CD4-positive, alpha-beta T cell (primary cell): ENCODE results near the gene ZSCAN16. TPM values are rescaled to one million over a fixed set of nuclear protein-coding genes. Genes with fewer than 3 reads are reported as not detected.

ENCODE experiments used
- ATAC-seq: fragments of 200-7000 bp; cut with Tn5 transposase; one replicate; pipeline ENCODE4 v1.10.0; 2022; ENCODE audit warnings: mild to moderate bottlenecking; ENCODE audit not compliant: poor library complexity
- CTCF ChIA-PET: fragments of 350-600 bp; sonication (Branson Sonifier 250); formaldehyde crosslinking; loops from one replicate; lab custom pipeline; 2021; ENCODE audit warnings: antibody characterized with exemption, inconsistent platforms; lab: Charles Lee
- POLR2A ChIA-PET: fragments of 350-600 bp; sonication (Branson Sonifier 250); formaldehyde crosslinking; loops from one replicate; lab custom pipeline; 2021; ENCODE audit warnings: antibody characterized with exemption, inconsistent platforms; lab: Charles Lee
- DNase-seq, 14 experiments: peaks; one replicate each; pipeline ENCODE4 v3.0.0-alpha.2; 2013 to 2020; ENCODE audit warnings: mixed read lengths in 2 of 14
- H3K27ac ChIP-seq, 2 donors: one replicate each; pipeline versions ENCODE4 v1.5.1 to v1.7.0; 2013; ENCODE audit warnings: low read length in 2 of 2, low read depth in 1 of 2, mild to moderate bottlenecking in 1 of 2
- H3K27me3 ChIP-seq, 2 experiments: 1 replicate in 1 of 2; 2 replicates in 1 of 2; pipeline versions ENCODE4 v1.6.1 to v1.7.0; 2013; ENCODE audit warnings: low read length in 2 of 2, control low read depth in 1 of 2, mild to moderate bottlenecking in 1 of 2, moderate library complexity in 1 of 2; ENCODE audit not compliant: insufficient read depth in 2 of 2, control insufficient read depth in 1 of 2
- H3K36me3 ChIP-seq: one replicate; pipeline ENCODE4 v1.6.1; 2013; ENCODE audit warnings: low read length, control low read depth; ENCODE audit not compliant: insufficient read depth
- H3K4me1 ChIP-seq: one replicate; pipeline ENCODE4 v1.6.1; 2013; ENCODE audit warnings: low read length, control low read depth; ENCODE audit not compliant: insufficient read depth
- H3K4me3 ChIP-seq: one replicate; pipeline ENCODE4 v1.5.1; 2013; ENCODE audit warnings: mild to moderate bottlenecking, low read length, moderate library complexity
- H3K9me3 ChIP-seq, 2 experiments: 1 replicate in 1 of 2; 2 replicates in 1 of 2; pipeline versions ENCODE4 v1.6.1 to v1.7.0; 2013; ENCODE audit warnings: low read length in 2 of 2, mild to moderate bottlenecking in 2 of 2, control low read depth in 1 of 2, moderate library complexity in 1 of 2; ENCODE audit not compliant: control insufficient read depth in 1 of 2, insufficient read depth in 1 of 2
- H3K27ac Mint-ChIP-seq: one replicate; pipeline ENCODE4 v1.8.0; 2020; ENCODE audit warnings: mixed read lengths
- H3K27me3 Mint-ChIP-seq: one replicate; pipeline ENCODE4 v1.8.0; 2021; ENCODE audit warnings: mixed read lengths
- H3K36me3 Mint-ChIP-seq: one replicate; pipeline ENCODE4 v1.8.0; 2021; ENCODE audit warnings: low read depth, mixed read lengths
- H3K4me1 Mint-ChIP-seq: one replicate; pipeline ENCODE4 v1.8.0; 2021; ENCODE audit warnings: low read depth, mixed read lengths
- H3K4me3 Mint-ChIP-seq: one replicate; pipeline ENCODE4 v1.8.0; 2020; ENCODE audit warnings: mild to moderate bottlenecking, mixed read lengths
- H3K9me3 Mint-ChIP-seq: one replicate; pipeline ENCODE4 v1.8.0; 2020; ENCODE audit warnings: mixed read lengths
- intact Hi-C, 2 experiments: fragments of 100-400 bp; cut with DNase I in 1 of 2; cut with micrococcal nuclease in 1 of 2; formaldehyde crosslinking; loops; one replicate each; pipeline versions ENCODE4 v1.15.1 to v1.9.0; 2023 to 2025; cut with DNase I, micrococcal nuclease
- total RNA-seq, 174 experiments: library from RNA in 2 of 174; stranded (reverse) in 2 of 174; gene quantifications; one replicate each; pipeline ENCODE4 v1.2.3 and lab custom pipeline; 2021 to 2026
- TF ChIP-seq, protein P1 (sequence below): fragments of 200-600 bp; IDR thresholded peaks from one replicate; pipeline ENCODE4 v1.8.0; 2022; ENCODE audit warnings: antibody characterized with exemption, mild to moderate bottlenecking

The ZSCAN16 gene
- total RNA-seq, 2 experiments from 2014 or later, result 7.3 to 7.4 TPM

- Mint-ChIP-seq H3K4me1 (no peaks in the 10 kb centered on the region), H3K27me3 (peaks cover 62% of the 10 kb centered on the region), H3K4me3 (no peak overlapping the region), H3K36me3 (no peaks in the 10 kb centered on the region), H3K27ac (no peak overlapping the region), H3K9me3 (no peaks in the 10 kb centered on the region)
- Histone ChIP-seq H3K27ac (no peak overlapping the region), H3K27me3 (peaks cover 3 to 20% of the 10 kb centered on the region in 2 experiments), H3K4me3 (no peak overlapping the region), H3K4me1 (no peaks in the 10 kb centered on the region), H3K36me3 (no peaks in the 10 kb centered on the region), H3K9me3 (no peaks in the 10 kb centered on the region)
- TF ChIP-seq, protein P1, sequence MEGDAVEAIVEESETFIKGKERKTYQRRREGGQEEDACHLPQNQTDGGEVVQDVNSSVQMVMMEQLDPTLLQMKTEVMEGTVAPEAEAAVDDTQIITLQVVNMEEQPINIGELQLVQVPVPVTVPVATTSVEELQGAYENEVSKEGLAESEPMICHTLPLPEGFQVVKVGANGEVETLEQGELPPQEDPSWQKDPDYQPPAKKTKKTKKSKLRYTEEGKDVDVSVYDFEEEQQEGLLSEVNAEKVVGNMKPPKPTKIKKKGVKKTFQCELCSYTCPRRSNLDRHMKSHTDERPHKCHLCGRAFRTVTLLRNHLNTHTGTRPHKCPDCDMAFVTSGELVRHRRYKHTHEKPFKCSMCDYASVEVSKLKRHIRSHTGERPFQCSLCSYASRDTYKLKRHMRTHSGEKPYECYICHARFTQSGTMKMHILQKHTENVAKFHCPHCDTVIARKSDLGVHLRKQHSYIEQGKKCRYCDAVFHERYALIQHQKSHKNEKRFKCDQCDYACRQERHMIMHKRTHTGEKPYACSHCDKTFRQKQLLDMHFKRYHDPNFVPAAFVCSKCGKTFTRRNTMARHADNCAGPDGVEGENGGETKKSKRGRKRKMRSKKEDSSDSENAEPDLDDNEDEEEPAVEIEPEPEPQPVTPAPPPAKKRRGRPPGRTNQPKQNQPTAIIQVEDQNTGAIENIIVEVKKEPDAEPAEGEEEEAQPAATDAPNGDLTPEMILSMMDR, result no peak
- ATAC-seq (no peak), DNase-seq (no peak)
- ChIA-PET CTCF (no interaction called here), POLR2A (no interaction called here)
- intact Hi-C loops, result no loop called here
Observed at GRCh38 chr6:28176373-28176772, 52.0 kb downstream of the ZSCAN16 start.

Other genes starting within 250 kb of the ZSCAN16 start
- gene OR2B2, start 212.2 kb upstream of the ZSCAN16 start, total RNA-seq, result not detected
- gene OR2B6, start 167.4 kb upstream of the ZSCAN16 start, total RNA-seq, result not detected
- 1 to 10 TPM; 5.1 to 5.5 TPM for gene ZNF165, start 44.0 kb upstream of the ZSCAN16 start, total RNA-seq
- 10 to 100 TPM; 23.2 to 25.1 TPM for gene ZKSCAN8, start 17.3 kb downstream of the ZSCAN16 start, total RNA-seq
- gene ZSCAN9, start 100.7 kb downstream of the ZSCAN16 start, total RNA-seq, result under 1 TPM; 0.85 to 0.89 TPM
- 1 to 10 TPM in 1 of 2 experiments, under 1 TPM in 1; 0.84 to 1.6 TPM for gene ZKSCAN4, start 127.7 kb downstream of the ZSCAN16 start, total RNA-seq
- not detected for gene NKAPL, start 134.7 kb downstream of the ZSCAN16 start, total RNA-seq
- 1 to 10 TPM; 6.2 to 8.0 TPM for gene ZSCAN26, start 142.5 kb downstream of the ZSCAN16 start, total RNA-seq
- gene PGBD1, start 157.0 kb downstream of the ZSCAN16 start, total RNA-seq, result 1 to 10 TPM; 1.3 to 1.4 TPM
- gene ZSCAN31, start 211.5 kb downstream of the ZSCAN16 start, total RNA-seq, result 1 to 10 TPM in 1 of 2 experiments, under 1 TPM in 1; 0.88 to 1.1 TPM
- gene ZKSCAN3, start 225.3 kb downstream of the ZSCAN16 start, total RNA-seq, result under 1 TPM; 0.88 to 0.89 TPM